Measurements from ENCODE around the gene KRTAP17-1.

GRCh38 chr17:41307647-41308046 lies 7.9 kb downstream of the KRTAP17-1 start:
- TF ChIP-seq CTCF (IDR thresholded peaks at IDR 0.05): no peak
- TF ChIP-seq POLR2A (IDR thresholded peaks at IDR 0.05): no peak

Measured in prostate gland (tissue), 2 donors.